ENCODE measurements around the gene SDHC. TPM values are rescaled to one million over a fixed set of nuclear protein-coding genes. Genes with fewer than 3 reads are reported as not detected.
A peak's percentile ranks its signal among the peaks of the same experiment; 100 is the strongest.
"Not testable (repeated sequence)": the region's sequence is repeated elsewhere in the genome, so short reads cannot be mapped to it uniquely, and the experiment has no call there.

The SDHC gene
- total RNA-seq, 3 donors from 2014 or later = 179 to 202 (median 186) TPM

GRCh38 chr1:161388639-161389038 is 74.5 kb downstream of the SDHC start:
- DNase-seq = no peak
- ATAC-seq = no peak
- Mint-ChIP-seq H3K36me3 (ENCODE audit: insufficient read depth) (no peaks in the 10 kb centered on the region), H3K4me1 (ENCODE audit: low read depth) (peaks cover 45% of the 10 kb centered on the region), H3K9me3 (no peaks in the 10 kb centered on the region), H3K27me3 (ENCODE audit: low read depth) (no peaks in the 10 kb centered on the region), H3K4me3 (peak overlapping the region; percentile 88)

DNA sequence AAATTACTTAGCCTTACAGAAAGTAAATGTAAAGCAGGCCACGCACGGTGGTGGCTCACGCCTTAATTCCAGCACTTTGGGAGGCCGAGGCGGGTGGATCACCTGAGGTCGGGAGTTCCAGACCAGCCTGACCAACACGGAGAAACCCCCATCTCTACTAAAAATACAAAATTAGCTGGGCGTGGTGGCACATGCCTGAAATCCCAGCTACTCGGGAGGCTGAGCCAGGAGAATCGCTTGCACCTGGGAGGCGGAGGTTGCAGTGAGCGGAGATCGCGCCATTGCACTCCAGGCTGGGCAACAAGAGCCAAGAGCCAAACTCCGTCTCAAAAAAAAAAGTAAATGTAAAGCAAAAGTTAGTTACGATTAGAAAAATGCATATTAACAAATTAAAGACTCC is 75.0 kb downstream of the SDHC start:
- H3K27me3 Mint-ChIP-seq (ENCODE audit: low read depth); H3K36me3 Mint-ChIP-seq (ENCODE audit: insufficient read depth); H3K9me3 Mint-ChIP-seq; DNase-seq; ATAC-seq: not testable (repeated sequence)
- Mint-ChIP-seq H3K4me3 (peak overlapping the region; percentile 88), H3K4me1 (ENCODE audit: low read depth) (peaks cover 45% of the 10 kb centered on the region)

- H3K4me1 Mint-ChIP-seq (ENCODE audit: low read depth) = peaks cover 45% of the 10 kb centered on the region
- no peaks in the 10 kb centered on the region for H3K36me3 Mint-ChIP-seq (ENCODE audit: insufficient read depth)
- H3K4me3 Mint-ChIP-seq = peak overlapping the region; percentile 88
- no peaks in the 10 kb centered on the region for H3K27me3 Mint-ChIP-seq (ENCODE audit: low read depth)
- DNase-seq = peak; percentile 92
- H3K9me3 Mint-ChIP-seq = no peaks in the 10 kb centered on the region
- peak; percentile 84 to 87 for ATAC-seq
Measured at GRCh38 chr1:161389691-161390558, 75.7 kb downstream of the SDHC start.

DNA sequence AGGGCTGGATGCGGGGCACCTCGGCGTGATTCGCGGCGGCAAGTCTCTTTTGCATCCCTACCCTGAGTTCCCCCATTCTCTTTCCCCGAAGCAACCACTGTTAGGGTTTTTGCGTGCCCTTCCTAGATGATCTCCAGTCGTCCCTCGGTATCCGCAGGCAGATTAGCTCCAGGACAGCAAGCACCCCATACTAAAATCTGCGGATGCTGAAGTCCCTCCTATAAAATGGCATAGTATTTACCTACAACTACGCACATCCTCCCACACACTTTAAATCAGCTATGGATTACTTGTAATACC is 76.3 kb downstream of the SDHC start:
- Mint-ChIP-seq H3K4me3 (peak overlapping the region; percentile 88), H3K36me3 (ENCODE audit: insufficient read depth) (no peaks in the 10 kb centered on the region), H3K9me3 (no peaks in the 10 kb centered on the region), H3K4me1 (ENCODE audit: low read depth) (peaks cover 45% of the 10 kb centered on the region), H3K27me3 (ENCODE audit: low read depth) (no peaks in the 10 kb centered on the region)
- DNase-seq (no peak), ATAC-seq (peak in 1 of 2 donors; percentile 13)

DNA sequence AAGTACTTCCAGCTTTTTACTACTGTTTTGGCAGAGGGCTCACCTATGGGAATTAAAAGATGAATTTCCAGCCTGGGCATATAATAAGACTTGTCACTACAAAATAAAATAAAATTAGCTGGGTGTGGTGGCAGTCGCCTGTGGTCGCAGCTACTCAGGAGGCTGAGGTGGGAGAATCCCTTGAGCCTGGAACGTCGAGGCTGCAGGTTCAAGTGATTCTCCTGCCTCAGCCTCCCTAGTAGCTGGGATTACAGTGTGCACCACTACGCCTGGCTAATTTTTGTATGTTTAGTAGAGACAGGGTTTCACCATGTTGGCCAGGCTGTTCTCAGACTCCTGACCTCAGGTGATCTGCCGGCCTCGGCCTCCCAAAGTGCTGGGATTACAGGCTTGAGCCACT is 77.0 kb downstream of the SDHC start:
- H3K36me3 Mint-ChIP-seq (ENCODE audit: insufficient read depth); H3K27me3 Mint-ChIP-seq (ENCODE audit: low read depth); H3K9me3 Mint-ChIP-seq; ATAC-seq; DNase-seq: not testable (repeated sequence)
- Mint-ChIP-seq H3K4me1 (ENCODE audit: low read depth) (peaks cover 43% of the 10 kb centered on the region), H3K4me3 (peak overlapping the region; percentile 88)

- Mint-ChIP-seq H3K36me3 (ENCODE audit: insufficient read depth) (no peaks in the 10 kb centered on the region), H3K9me3 (no peaks in the 10 kb centered on the region), H3K27me3 (ENCODE audit: low read depth) (no peaks in the 10 kb centered on the region), H3K4me3 (peak overlapping the region; percentile 88), H3K4me1 (ENCODE audit: low read depth) (peaks cover 39% of the 10 kb centered on the region)
- DNase-seq (no peak), ATAC-seq (no peak)
Measured at GRCh38 chr1:161391611-161392010, 77.4 kb downstream of the SDHC start.

DNA sequence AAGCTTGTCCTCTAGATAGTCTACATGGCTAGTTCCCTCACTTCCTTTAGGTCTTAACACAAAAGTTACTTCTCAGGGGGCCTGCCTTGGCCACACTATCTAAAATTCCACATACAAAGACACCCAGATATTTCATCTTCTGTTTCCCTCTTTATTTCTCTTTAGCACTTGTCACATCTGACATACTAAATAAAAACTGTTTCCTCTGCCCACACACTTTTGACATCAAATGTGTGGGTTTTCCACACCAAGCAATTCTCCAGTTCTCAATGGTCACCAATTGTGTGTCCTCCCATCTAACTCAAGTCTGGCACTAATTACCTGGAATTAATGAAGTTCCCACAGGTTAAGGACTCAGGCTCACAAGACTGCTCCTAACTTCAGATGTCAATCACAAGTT is 79.0 kb downstream of the SDHC start:
- DNase-seq = no peak
- Mint-ChIP-seq H3K27me3 (ENCODE audit: low read depth) (no peaks in the 10 kb centered on the region), H3K4me1 (ENCODE audit: low read depth) (peaks cover 29% of the 10 kb centered on the region), H3K4me3 (no peak overlapping the region), H3K36me3 (ENCODE audit: insufficient read depth) (no peaks in the 10 kb centered on the region), H3K9me3 (no peaks in the 10 kb centered on the region)
- ATAC-seq = no peak

DNA sequence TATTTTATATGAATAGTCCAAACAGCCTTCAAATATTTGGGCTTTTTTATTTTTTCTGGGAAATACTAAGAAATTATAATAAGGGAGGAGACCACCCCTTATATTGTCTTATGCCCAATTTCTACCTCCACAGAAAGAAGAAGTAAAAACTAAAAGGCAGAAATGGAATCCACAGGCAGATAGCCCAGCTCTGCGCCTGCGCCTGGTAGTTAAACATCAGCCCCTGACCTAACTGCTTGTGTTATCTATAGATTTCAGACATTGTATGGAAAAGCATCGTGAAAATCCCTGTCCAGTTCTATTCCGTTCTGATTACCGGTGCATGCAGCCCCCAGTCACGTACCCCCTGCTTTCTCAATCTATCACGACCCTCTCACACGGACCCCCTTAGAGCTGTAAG is 82.9 kb downstream of the SDHC start:
- Mint-ChIP-seq H3K4me3 (peak overlapping the region; percentile 12), H3K4me1 (ENCODE audit: low read depth) (peaks cover 34% of the 10 kb centered on the region)
- ATAC-seq; H3K36me3 Mint-ChIP-seq (ENCODE audit: insufficient read depth); H3K9me3 Mint-ChIP-seq; DNase-seq; H3K27me3 Mint-ChIP-seq (ENCODE audit: low read depth): not testable (repeated sequence)

- Mint-ChIP-seq H3K36me3 (ENCODE audit: insufficient read depth) (peaks cover 2% of the 10 kb centered on the region), H3K4me3 (peak overlapping the region; percentile 99), H3K4me1 (ENCODE audit: low read depth) (peaks cover 32% of the 10 kb centered on the region), H3K27me3 (ENCODE audit: low read depth) (peaks cover 4% of the 10 kb centered on the region), H3K9me3 (peaks cover 3% of the 10 kb centered on the region)
- ATAC-seq = peak; percentile 26 to 45
- no peak for DNase-seq
Measured at GRCh38 chr1:161398900-161399256, 84.7 kb downstream of the SDHC start.

DNA sequence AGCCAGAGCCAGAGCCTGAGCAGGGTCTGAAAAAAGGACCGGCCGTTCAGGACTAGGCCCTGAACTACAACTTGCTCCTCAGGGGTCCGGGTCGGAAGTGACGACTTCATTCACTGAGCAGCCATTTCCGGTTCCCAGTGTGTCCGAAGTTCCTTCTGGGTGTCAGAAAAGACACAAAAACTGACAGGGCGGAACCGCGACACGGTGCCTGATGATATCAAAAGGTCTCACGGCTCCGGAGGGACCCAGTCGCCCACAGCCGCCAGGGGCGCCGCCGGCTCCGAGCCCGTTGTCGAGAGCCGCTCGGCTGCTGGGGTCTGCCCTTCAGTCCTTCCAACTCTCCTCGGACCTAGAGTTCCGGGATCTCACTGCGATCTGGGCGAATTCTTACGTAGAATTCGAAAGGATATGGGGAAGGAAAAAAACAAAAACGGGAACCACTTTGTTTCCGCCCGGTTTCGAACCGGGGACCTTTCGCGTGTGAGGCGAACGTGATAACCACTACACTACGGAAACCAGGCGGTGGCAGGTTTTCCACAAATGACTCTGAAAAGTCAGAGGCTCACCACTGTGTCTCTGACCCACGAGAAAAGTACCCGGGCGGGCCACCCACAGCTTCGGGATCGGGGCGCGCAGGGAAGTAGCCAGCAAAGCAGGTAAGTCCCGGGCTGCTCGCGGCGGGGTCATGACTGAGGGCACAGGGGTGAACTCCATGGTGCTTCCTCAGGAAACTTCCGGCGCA is 85.2 kb downstream of the SDHC start:
- ATAC-seq = peak; percentile 81 to 85
- H3K4me3 Mint-ChIP-seq = peak overlapping the region; percentile 99
- H3K27me3 Mint-ChIP-seq (ENCODE audit: low read depth) = peaks cover 5% of the 10 kb centered on the region
- H3K36me3 Mint-ChIP-seq (ENCODE audit: insufficient read depth) = peaks cover 2% of the 10 kb centered on the region
- H3K4me1 Mint-ChIP-seq (ENCODE audit: low read depth) = peaks cover 35% of the 10 kb centered on the region
- peak; percentile 96 for DNase-seq
- peaks cover 4% of the 10 kb centered on the region for H3K9me3 Mint-ChIP-seq

DNA sequence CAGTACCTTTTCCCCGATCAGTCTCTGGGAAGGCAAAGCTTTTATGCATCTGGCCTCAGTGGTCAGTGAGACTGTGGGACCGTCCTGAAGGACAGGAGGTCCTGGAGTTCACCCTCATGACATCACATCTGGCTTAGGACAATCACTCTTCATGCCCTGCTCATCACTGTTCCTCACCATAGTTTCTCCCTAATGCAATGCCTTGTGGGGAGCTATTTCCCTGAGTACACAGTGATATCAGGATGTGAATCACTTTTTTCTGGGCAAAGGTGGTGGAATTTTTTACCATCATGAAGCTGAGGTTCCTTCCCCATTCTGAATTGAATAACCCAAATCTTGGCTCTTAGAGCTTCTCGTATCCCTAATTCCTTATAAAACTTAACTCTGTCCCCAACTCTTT is 88.3 kb downstream of the SDHC start:
- ATAC-seq (no peak), DNase-seq (no peak)
- Mint-ChIP-seq H3K4me1 (ENCODE audit: low read depth) (peaks cover 39% of the 10 kb centered on the region), H3K4me3 (no peak overlapping the region), H3K36me3 (ENCODE audit: insufficient read depth) (peaks cover 5% of the 10 kb centered on the region), H3K9me3 (peaks cover 4% of the 10 kb centered on the region), H3K27me3 (ENCODE audit: low read depth) (peaks cover 5% of the 10 kb centered on the region)

DNA sequence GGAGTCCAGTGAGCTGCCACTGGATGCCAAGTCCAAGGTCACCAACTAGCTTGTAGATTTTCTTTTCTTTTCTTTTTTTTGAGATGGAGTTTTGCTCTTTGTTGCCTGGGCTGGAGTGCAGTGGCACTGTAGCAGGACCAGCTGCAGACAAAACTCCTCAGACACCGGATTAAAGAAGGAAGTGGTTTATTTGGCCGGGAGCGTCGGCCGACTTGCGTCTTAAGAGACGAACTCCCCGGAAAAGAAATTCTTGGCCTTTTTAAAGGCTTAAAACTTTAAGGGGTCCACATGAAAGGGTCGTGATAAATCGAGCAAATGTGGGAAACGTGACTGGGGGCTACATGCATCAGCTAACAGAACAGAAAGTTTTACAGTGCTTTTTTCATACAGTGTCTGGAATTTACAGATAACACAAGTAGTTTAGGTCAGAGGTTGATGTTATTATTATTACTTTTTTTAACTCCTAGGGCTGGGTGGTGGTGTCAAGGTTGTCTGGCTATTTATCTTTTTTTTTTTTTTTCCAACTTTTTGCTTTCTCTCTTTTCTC is 89.9 kb downstream of the SDHC start:
- H3K36me3 Mint-ChIP-seq (ENCODE audit: insufficient read depth) = peaks cover 7% of the 10 kb centered on the region
- H3K27me3 Mint-ChIP-seq (ENCODE audit: low read depth) = peaks cover 5% of the 10 kb centered on the region
- H3K4me3 Mint-ChIP-seq = no peak overlapping the region
- H3K9me3 Mint-ChIP-seq = peaks cover 4% of the 10 kb centered on the region
- peaks cover 36% of the 10 kb centered on the region for H3K4me1 Mint-ChIP-seq (ENCODE audit: low read depth)
- DNase-seq (no peak), ATAC-seq (no peak)

GRCh38 chr1:161406551-161406950 is 92.4 kb downstream of the SDHC start:
- not testable (repeated sequence) for H3K36me3 Mint-ChIP-seq (ENCODE audit: insufficient read depth); H3K4me3 Mint-ChIP-seq; H3K9me3 Mint-ChIP-seq; DNase-seq; H3K27me3 Mint-ChIP-seq (ENCODE audit: low read depth); ATAC-seq
- H3K4me1 Mint-ChIP-seq (ENCODE audit: low read depth) = peaks cover 36% of the 10 kb centered on the region

DNA sequence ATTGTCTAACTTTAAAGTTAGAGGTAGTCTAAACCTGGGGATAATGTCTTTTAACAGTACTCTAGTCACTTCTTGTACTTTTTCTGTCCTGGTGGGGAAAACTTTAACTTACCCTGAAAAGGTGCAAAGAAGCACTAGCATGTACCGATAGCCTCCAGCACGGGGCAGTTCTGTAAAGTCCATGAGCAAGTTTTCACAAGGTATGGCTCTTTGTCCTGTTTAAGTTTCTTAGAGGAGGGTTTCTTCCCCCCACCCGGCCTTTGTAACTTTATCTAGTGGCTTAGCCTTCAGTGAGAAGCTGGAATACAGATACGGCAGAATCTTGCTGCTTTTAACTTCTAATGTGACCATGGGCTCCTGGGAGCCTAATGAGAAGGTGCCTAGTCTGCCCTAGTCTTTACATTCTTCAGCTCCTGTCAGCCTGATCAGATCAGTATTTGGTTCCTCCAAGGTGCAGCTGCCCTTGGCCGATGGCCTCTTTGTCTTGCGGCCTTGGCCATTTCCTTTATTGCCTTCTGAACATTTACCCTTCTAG is 93.3 kb downstream of the SDHC start:
- Mint-ChIP-seq H3K27me3 (ENCODE audit: low read depth) (peaks cover 2% of the 10 kb centered on the region), H3K4me3 (no peak overlapping the region), H3K36me3 (ENCODE audit: insufficient read depth) (peaks cover 5% of the 10 kb centered on the region), H3K4me1 (ENCODE audit: low read depth) (peaks cover 33% of the 10 kb centered on the region), H3K9me3 (peaks cover 4% of the 10 kb centered on the region)
- ATAC-seq (no peak), DNase-seq (no peak)

All from activated T-cell treated with anti-CD3 and anti-CD28 coated beads, Interleukin-2, amount 50 U/mL, for 4 hours (primary cell).